ENCODE data around the gene MITD1. TPM values are rescaled to one million over a fixed set of nuclear protein-coding genes. Genes with fewer than 3 reads are reported as not detected.
A peak's percentile ranks its signal among the peaks of the same experiment; 100 is the strongest.

The MITD1 gene
- total and polyA plus RNA-seq, 4 experiments from 2014 or later, result 54.7 to 84.3 (median 76.5) TPM

DNA sequence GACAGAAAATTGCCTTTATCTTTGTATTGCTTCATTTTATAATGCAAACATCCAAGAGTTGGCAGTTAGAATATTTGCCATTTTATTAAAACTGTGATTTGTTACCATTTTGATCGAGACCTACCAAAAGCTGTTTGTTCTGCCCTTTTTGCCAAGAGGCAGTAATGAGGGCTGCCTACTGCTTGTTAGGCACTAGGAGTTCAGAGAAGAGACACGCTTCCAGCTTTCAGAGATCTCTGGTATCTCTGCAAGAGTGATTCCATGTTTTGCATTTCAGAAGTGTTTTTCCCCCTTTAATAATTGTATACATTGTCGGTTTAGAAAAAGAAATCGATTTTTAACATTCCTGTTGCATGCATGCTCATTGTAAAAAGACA is 754 bp upstream of the MITD1 start:
- Histone ChIP-seq H3K4me3 (ENCODE audit: low read length in 2 of 2) (peak overlapping the region; percentile 70 to 71), H3K27ac (ENCODE audit: low read depth, low read length) (peak overlapping the region; percentile 91), H3K36me3 (ENCODE audit: insufficient read depth, low read length) (peaks cover 7% of the 10 kb centered on the region), H3K4me1 (ENCODE audit: insufficient read depth, low read length) (peaks cover 57% of the 10 kb centered on the region), H3K9me3 (ENCODE audit: control insufficient read depth in 1 of 2, low read length in 2 of 2) (no peaks in the 10 kb centered on the region), H3K27me3 (ENCODE audit: insufficient read depth, low read length) (no peaks in the 10 kb centered on the region)
- CTCF ChIA-PET (ENCODE audit: partially characterized antibody), result interaction anchor here (1.3 to 3.6 kb wide), 2 partner anchors 100 to 155 kb away, joined by 3 to 22 read pairs; partner anchors contain the start of genes EIF5B and TXNDC9
- no peak for DNase-seq
- Mint-ChIP-seq H3K27me3 (no peaks in the 10 kb centered on the region), H3K9me3 (no peaks in the 10 kb centered on the region), H3K27ac (peak overlapping the region; percentile 93 to 100 (median 99)), H3K36me3 (peaks cover 0 to 19% of the 10 kb centered on the region in 2 donors), H3K4me3 (peak overlapping the region; percentile 98 to 100 (median 99)), H3K4me1 (peaks cover 41 to 74% (median 59%) of the 10 kb centered on the region in 4 donors)
- POLR2A ChIA-PET (ENCODE audit: partially characterized antibody), result interaction anchor here (2.5 to 3.1 kb wide), 3 partner anchors 13 to 40 kb away, joined by 16 to 40 read pairs (median 34); partner anchors contain the start of genes C2orf15, LIPT1 and TSGA10
- intact Hi-C loops (cut with micrococcal nuclease), result loop anchor here (1.0 to 5.0 kb wide), 5 partner anchors 26 to 309 kb away; partner anchors contain the start of genes C2orf15, REV1 and TXNDC9

DNA sequence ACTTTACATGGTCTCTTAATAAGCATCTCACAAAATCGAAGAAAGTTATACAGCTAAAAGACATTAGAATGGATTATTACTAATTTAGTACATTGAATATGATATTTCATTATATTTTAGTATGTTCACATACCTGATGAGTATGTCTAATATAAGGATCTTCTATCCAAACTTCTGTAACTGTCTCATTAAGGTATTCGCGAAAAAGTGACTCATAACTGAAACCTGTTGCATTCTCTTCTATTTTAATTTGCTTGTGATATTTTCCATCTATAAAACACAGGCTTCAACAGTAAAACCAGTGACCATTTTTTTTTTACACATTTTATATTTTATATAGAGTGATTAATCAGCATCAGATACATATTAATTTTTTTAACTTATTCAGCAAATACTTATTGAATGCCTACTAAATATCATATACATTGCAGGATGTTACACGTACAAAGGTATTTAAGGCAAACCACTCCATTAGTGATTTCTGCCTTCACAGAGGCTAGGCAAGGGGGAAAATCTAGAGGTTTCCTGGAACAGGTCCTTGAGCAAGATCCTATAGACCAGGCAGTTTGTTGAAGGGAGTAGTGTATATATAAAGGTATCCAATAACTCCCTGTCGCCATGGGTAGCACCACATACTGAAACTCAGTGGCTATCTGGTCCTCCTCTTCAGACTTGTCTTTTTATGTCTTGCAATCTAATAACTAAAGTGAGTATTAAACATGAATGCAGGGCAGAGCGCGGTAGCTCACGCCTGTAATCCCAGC is 9.3 kb downstream of the MITD1 start:
- Mint-ChIP-seq H3K27me3 (no peaks in the 10 kb centered on the region), H3K4me3 (no peak overlapping the region), H3K27ac (peak overlapping the region in 3 of 7 donors; percentile 23 to 68 (median 68)), H3K36me3 (peaks cover 22 to 64% of the 10 kb centered on the region in 2 donors), H3K4me1 (peaks cover 12 to 34% (median 13%) of the 10 kb centered on the region in 4 donors), H3K9me3 (no peaks in the 10 kb centered on the region)
- Histone ChIP-seq H3K36me3 (ENCODE audit: insufficient read depth, low read length) (peaks cover 39% of the 10 kb centered on the region), H3K4me1 (ENCODE audit: insufficient read depth, low read length) (no peaks in the 10 kb centered on the region), H3K9me3 (ENCODE audit: control insufficient read depth in 1 of 2, low read length in 2 of 2) (no peaks in the 10 kb centered on the region), H3K4me3 (ENCODE audit: low read length in 2 of 2) (no peak overlapping the region), H3K27ac (ENCODE audit: low read depth, low read length) (no peak overlapping the region), H3K27me3 (ENCODE audit: insufficient read depth, low read length) (no peaks in the 10 kb centered on the region)
- intact Hi-C loops (cut with micrococcal nuclease), result no loop called here
- DNase-seq, result no peak
- ChIA-PET POLR2A (ENCODE audit: partially characterized antibody) (interaction anchor here (1.0 kb wide), 1 partner anchor 16 kb away, joined by 3 read pairs; the partner anchor contains the start of gene LIPT1), CTCF (ENCODE audit: partially characterized antibody) (no interaction called here)

DNA sequence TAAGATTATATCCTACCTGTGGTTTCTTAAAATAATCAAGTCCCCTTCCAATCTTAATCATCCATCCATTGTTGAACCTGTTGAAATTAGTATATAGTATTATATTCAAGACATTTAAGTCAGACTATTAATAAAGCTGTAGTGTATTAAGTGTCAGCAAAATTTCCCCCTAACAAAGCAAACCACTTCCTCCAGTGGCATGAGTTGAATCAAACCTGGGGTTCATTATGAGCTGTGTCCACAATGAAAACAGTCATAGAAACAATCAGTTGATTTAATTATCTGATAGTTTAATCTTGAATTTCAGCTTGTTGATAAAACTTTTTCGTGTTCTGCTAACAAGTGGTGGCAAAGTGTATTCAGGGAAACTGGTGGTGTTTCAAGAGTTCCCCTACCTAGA is 11.3 kb downstream of the MITD1 start:
- H3K36me3 ChIP-seq (ENCODE audit: insufficient read depth, low read length), result peaks cover 45% of the 10 kb centered on the region
- Mint-ChIP-seq H3K27me3 (no peaks in the 10 kb centered on the region), H3K9me3 (no peaks in the 10 kb centered on the region), H3K4me1 (peaks cover 0 to 25% (median 4%) of the 10 kb centered on the region in 4 donors), H3K27ac (peak overlapping the region in 6 of 7 donors; percentile 36 to 78 (median 52)), H3K36me3 (peaks cover 30 to 65% of the 10 kb centered on the region in 2 donors), H3K4me3 (no peak overlapping the region)
- no peak overlapping the region for H3K27ac ChIP-seq (ENCODE audit: low read depth, low read length)
- intact Hi-C loops (cut with micrococcal nuclease), result no loop called here
- ChIA-PET POLR2A (ENCODE audit: partially characterized antibody) (interaction anchor here (1.1 to 3.8 kb wide), 2 partner anchors 11 to 15 kb away, joined by 4 to 16 read pairs; partner anchors contain the start of genes LIPT1, MITD1, MRPL30 and TSGA10), CTCF (ENCODE audit: partially characterized antibody) (interaction anchor here (1.6 to 1.7 kb wide), 2 partner anchors 11 to 29 kb away, joined by 3 to 5 read pairs; partner anchors contain the start of genes MITD1 and MRPL30)
- H3K4me1 ChIP-seq (ENCODE audit: insufficient read depth, low read length), result no peaks in the 10 kb centered on the region
- no peak overlapping the region for H3K4me3 ChIP-seq (ENCODE audit: low read length in 2 of 2)
- no peak for DNase-seq
- H3K27me3 ChIP-seq (ENCODE audit: insufficient read depth, low read length), result no peaks in the 10 kb centered on the region
- H3K9me3 ChIP-seq (ENCODE audit: control insufficient read depth in 1 of 2, low read length in 2 of 2), result no peaks in the 10 kb centered on the region

DNA sequence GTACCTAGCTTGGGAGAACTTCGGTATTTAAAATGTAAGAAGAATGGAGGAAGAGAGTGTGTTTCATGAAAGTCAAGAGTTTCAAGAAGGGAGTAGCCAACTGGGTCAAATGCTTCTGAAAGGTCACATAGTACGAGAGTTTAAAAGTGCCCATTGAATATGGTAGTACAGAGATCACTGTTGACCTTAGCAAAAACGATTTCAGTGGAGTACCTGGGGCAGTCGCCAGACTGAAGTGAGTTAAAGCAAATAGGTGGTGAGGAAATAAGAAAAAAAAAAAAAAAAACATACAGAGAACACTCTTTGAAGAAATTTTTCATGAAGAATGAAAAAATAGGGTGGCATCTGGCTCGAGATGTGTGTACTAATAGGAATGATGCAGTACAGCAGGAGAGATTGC is 14.6 kb downstream of the MITD1 start:
- Mint-ChIP-seq H3K4me1 (peaks cover 0 to 12% (median 4%) of the 10 kb centered on the region in 4 donors), H3K4me3 (no peak overlapping the region), H3K27me3 (no peaks in the 10 kb centered on the region), H3K27ac (peak overlapping the region in 5 of 7 donors; percentile 20 to 82 (median 45)), H3K36me3 (peaks cover 35 to 60% of the 10 kb centered on the region in 2 donors), H3K9me3 (no peaks in the 10 kb centered on the region)
- ChIA-PET POLR2A (ENCODE audit: partially characterized antibody) (interaction anchor here (1.2 to 1.7 kb wide), 2 partner anchors 11 to 26 kb away, joined by 3 to 8 read pairs; partner anchors contain the start of genes LIPT1 and TSGA10), CTCF (ENCODE audit: partially characterized antibody) (interaction anchor here (1.2 to 2.1 kb wide), 2 partner anchors 11 to 12 kb away, joined by 4 to 5 read pairs; partner anchors contain the start of genes LIPT1 and TSGA10)
- H3K4me3 ChIP-seq (ENCODE audit: low read length in 2 of 2), result no peak overlapping the region
- no peaks in the 10 kb centered on the region for H3K9me3 ChIP-seq (ENCODE audit: control insufficient read depth in 1 of 2, low read length in 2 of 2)
- intact Hi-C loops (cut with micrococcal nuclease), result no loop called here
- no peak overlapping the region for H3K27ac ChIP-seq (ENCODE audit: low read depth, low read length)
- peaks cover 37% of the 10 kb centered on the region for H3K36me3 ChIP-seq (ENCODE audit: insufficient read depth, low read length)
- no peaks in the 10 kb centered on the region for H3K27me3 ChIP-seq (ENCODE audit: insufficient read depth, low read length)
- no peaks in the 10 kb centered on the region for H3K4me1 ChIP-seq (ENCODE audit: insufficient read depth, low read length)
- no peak for DNase-seq

DNA sequence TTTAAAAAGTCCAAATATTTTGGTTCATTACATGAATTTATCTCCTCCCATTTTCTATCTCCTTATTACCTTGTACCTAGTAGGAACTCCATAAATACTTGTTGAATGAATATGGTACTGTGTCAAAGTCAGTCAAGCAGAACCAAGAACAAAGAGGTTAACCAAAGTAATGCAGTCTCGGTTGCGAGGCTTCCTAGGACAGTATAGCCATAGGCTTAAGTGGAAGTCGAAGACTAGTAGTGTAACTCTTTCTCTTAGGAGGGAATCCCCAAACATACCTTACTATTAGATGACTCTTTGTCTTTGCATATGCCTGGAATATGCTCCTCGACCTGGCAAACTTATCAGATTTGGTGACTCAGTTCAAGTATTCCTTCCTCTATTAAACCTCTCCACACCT is 21.3 kb downstream of the MITD1 start:
- DNase-seq, result no peak
- peaks cover 10 to 39% (median 32%) of the 10 kb centered on the region in 4 donors for H3K4me1 Mint-ChIP-seq
- intact Hi-C loops (cut with micrococcal nuclease), result loop anchor here (10.0 kb wide), 1 partner anchor 1165 kb away; the partner anchor contains the start of gene TMEM131
- H3K36me3 Mint-ChIP-seq, result peaks cover 36 to 61% of the 10 kb centered on the region in 2 donors
- no peaks in the 10 kb centered on the region for H3K9me3 Mint-ChIP-seq
- H3K4me3 Mint-ChIP-seq, result no peak overlapping the region
- ChIA-PET CTCF (ENCODE audit: partially characterized antibody) (no interaction called here), POLR2A (ENCODE audit: partially characterized antibody) (no interaction called here)
- H3K9me3 ChIP-seq (ENCODE audit: control insufficient read depth in 1 of 2, low read length in 2 of 2), result no peaks in the 10 kb centered on the region
- H3K27me3 ChIP-seq (ENCODE audit: insufficient read depth, low read length), result no peaks in the 10 kb centered on the region
- H3K4me1 ChIP-seq (ENCODE audit: insufficient read depth, low read length), result peaks cover 11% of the 10 kb centered on the region
- H3K4me3 ChIP-seq (ENCODE audit: low read length in 2 of 2), result no peak overlapping the region
- H3K27ac ChIP-seq (ENCODE audit: low read depth, low read length), result no peak overlapping the region
- peak overlapping the region in 6 of 7 donors; percentile 16 to 85 (median 44) for H3K27ac Mint-ChIP-seq
- peaks cover 12% of the 10 kb centered on the region for H3K36me3 ChIP-seq (ENCODE audit: insufficient read depth, low read length)
- H3K27me3 Mint-ChIP-seq, result no peaks in the 10 kb centered on the region

DNA sequence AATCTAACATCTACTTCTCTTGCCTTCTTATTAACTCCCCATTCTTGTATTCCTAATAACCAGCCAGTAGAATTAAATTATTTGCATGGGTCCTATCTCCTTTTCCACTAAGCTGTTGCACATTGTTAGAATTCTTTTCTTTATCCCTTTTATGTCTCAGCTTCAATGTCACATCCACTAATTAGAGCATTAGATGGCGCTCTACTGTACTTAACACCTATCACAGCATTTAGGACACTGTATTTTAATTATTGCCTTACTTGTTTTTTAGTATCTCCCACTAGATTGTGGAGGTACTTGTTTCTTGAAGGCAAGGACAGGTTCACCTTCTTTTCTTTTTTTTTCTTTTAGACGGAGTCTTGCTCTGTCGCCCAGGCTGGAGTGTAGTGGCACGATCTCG is 22.3 kb downstream of the MITD1 start:
- Histone ChIP-seq H3K4me3 (ENCODE audit: low read length in 2 of 2) (no peak overlapping the region), H3K4me1 (ENCODE audit: insufficient read depth, low read length) (peaks cover 20% of the 10 kb centered on the region), H3K27me3 (ENCODE audit: insufficient read depth, low read length) (no peaks in the 10 kb centered on the region), H3K27ac (ENCODE audit: low read depth, low read length) (no peak overlapping the region), H3K9me3 (ENCODE audit: control insufficient read depth in 1 of 2, low read length in 2 of 2) (no peaks in the 10 kb centered on the region), H3K36me3 (ENCODE audit: insufficient read depth, low read length) (peaks cover 12% of the 10 kb centered on the region)
- Mint-ChIP-seq H3K9me3 (no peaks in the 10 kb centered on the region), H3K36me3 (peaks cover 34 to 62% of the 10 kb centered on the region in 2 donors), H3K4me1 (peaks cover 10 to 41% (median 39%) of the 10 kb centered on the region in 4 donors), H3K27ac (peak overlapping the region in 4 of 7 donors; percentile 10 to 89 (median 71)), H3K27me3 (no peaks in the 10 kb centered on the region), H3K4me3 (peak overlapping the region in 1 of 8 donors; percentile 50)
- no peak for DNase-seq
- POLR2A ChIA-PET (ENCODE audit: partially characterized antibody), result interaction anchor here (0.7 to 0.9 kb wide), 2 partner anchors 17 to 20 kb away, joined by 3 to 4 read pairs; partner anchors contain the start of gene C2orf15
- intact Hi-C loops (cut with micrococcal nuclease), result loop anchor here (10.0 kb wide), 1 partner anchor 1164 kb away; the partner anchor contains the start of gene TMEM131
- CTCF ChIA-PET (ENCODE audit: partially characterized antibody), result interaction anchor here (1.5 kb wide), 2 partner anchors 17 to 21 kb away, joined by 3 to 10 read pairs; partner anchors contain the start of gene C2orf15

All from CD4-positive, alpha-beta memory T cell (primary cell).